Fibroblast of upper back skin (primary cell): ENCODE data around the gene LZTFL1.
"Not testable (repeated sequence)": the region's sequence is repeated elsewhere in the genome, so short reads cannot be mapped to it uniquely, and the experiment has no call there.

Experiments used
- DNase-seq: peaks from one replicate; pipeline ENCODE4 v3.0.0-alpha.2; 2013

LZTFL1 gene

GRCh38 chr3:45864760-45865519, 23.0 kb upstream of the LZTFL1 start:
- no peak for DNase-seq

GRCh38 chr3:45861043-45861719, 19.3 kb upstream of the LZTFL1 start:
- DNase-seq, result no peak

GRCh38 chr3:45860481-45860880, 18.6 kb upstream of the LZTFL1 start:
- no peak for DNase-seq

- DNase-seq, result no peak
Measured at GRCh38 chr3:45858809-45859543, 17.1 kb upstream of the LZTFL1 start.

- not testable (repeated sequence) for DNase-seq
Measured at GRCh38 chr3:45857024-45857423, 15.1 kb upstream of the LZTFL1 start.

GRCh38 chr3:45856323-45856722, 14.4 kb upstream of the LZTFL1 start:
- not testable (repeated sequence) for DNase-seq

- no peak for DNase-seq
Measured at GRCh38 chr3:45852828-45853227, 10.9 kb upstream of the LZTFL1 start.

GRCh38 chr3:45848392-45848791, 6.5 kb upstream of the LZTFL1 start:
- no peak for DNase-seq

GRCh38 chr3:45844616-45845015, 2.7 kb upstream of the LZTFL1 start:
- no peak for DNase-seq

GRCh38 chr3:45842851-45843625, 1.1 kb upstream of the LZTFL1 start:
- no peak for DNase-seq

GRCh38 chr3:45841420-45841756, 531 bp downstream of the LZTFL1 start:
- peak; percentile 6 for DNase-seq

GRCh38 chr3:45838466-45838865, 3.5 kb downstream of the LZTFL1 start:
- DNase-seq, result no peak

GRCh38 chr3:45832699-45833098, 9.2 kb downstream of the LZTFL1 start:
- DNase-seq, result no peak

- no peak for DNase-seq
Measured at GRCh38 chr3:45830121-45830520, 11.8 kb downstream of the LZTFL1 start.

GRCh38 chr3:45826908-45827307, 15.0 kb downstream of the LZTFL1 start:
- no peak for DNase-seq

- no peak for DNase-seq
Measured at GRCh38 chr3:45826321-45826720, 15.6 kb downstream of the LZTFL1 start.

- DNase-seq, result no peak
Measured at GRCh38 chr3:45821127-45821526, 20.8 kb downstream of the LZTFL1 start.

GRCh38 chr3:45819543-45819942, 22.4 kb downstream of the LZTFL1 start:
- peak; percentile 43 for DNase-seq

GRCh38 chr3:45817831-45818522, 23.9 kb downstream of the LZTFL1 start:
- DNase-seq, result peak; percentile 97

GRCh38 chr3:45816544-45816943, 25.4 kb downstream of the LZTFL1 start:
- peak; percentile 35 for DNase-seq

- no peak for DNase-seq
Measured at GRCh38 chr3:45814322-45814721, 27.6 kb downstream of the LZTFL1 start.
